H1 (cell line): ENCODE data around the gene SOD2.

Experiments
- CREB1 ChIP-seq: IDR thresholded peaks from 2 replicates; pipeline ENCODE4 v1.6.1; 2012; ENCODE audit warnings: inconsistent platforms
- EP300 ChIP-seq, 2 experiments: IDR thresholded peaks; 1 replicate in 1 of 2; 2 replicates in 1 of 2; pipeline ENCODE4 v1.6.1; 2011 to 2012; ENCODE audit warnings: low read depth in 2 of 2, low read length in 2 of 2, mild to moderate bottlenecking in 2 of 2, borderline replicate concordance in 1 of 2, inconsistent platforms in 1 of 2, moderate library complexity in 1 of 2
- EZH2 ChIP-seq: fragments of 200-600 bp; sonication (generic); IDR thresholded peaks from 2 replicates; pipeline ENCODE4 v1.7.1; 2012; ENCODE audit warnings: low read depth, mild to moderate bottlenecking, moderate library complexity, low read length, inconsistent platforms; ENCODE audit not compliant: severe bottlenecking
- GABPA ChIP-seq: IDR thresholded peaks from 2 replicates; pipeline ENCODE4 v1.6.1; 2011; ENCODE audit warnings: mild to moderate bottlenecking, low read length, moderate library complexity, borderline replicate concordance; ENCODE audit not compliant: insufficient read depth
- POLR2A ChIP-seq, 2 experiments: IDR thresholded peaks; 1 replicate in 1 of 2; 2 replicates in 1 of 2; pipeline ENCODE4 v1.6.1; 2011; ENCODE audit warnings: low read depth in 2 of 2, low read length in 2 of 2, mild to moderate bottlenecking in 2 of 2; ENCODE audit errors: control extremely low read depth in 1 of 2
- POLR2AphosphoS5 ChIP-seq: IDR thresholded peaks from 2 replicates; pipeline ENCODE4 v1.6.1; 2011; ENCODE audit warnings: low read depth, low read length
- RFX5 ChIP-seq: IDR thresholded peaks from 2 replicates; pipeline ENCODE4 v1.6.1; 2011; ENCODE audit warnings: low read depth, low read length, improper control_type of control experiment, borderline replicate concordance
- SIN3A ChIP-seq, 2 experiments: IDR thresholded peaks in 1 of 2; conservative IDR thresholded peaks in 1 of 2; 2 replicates each; pipeline ENCODE4 v1.6.1; 2011 to 2012; ENCODE audit warnings: low read length in 2 of 2, improper control_type of control experiment in 1 of 2, low read depth in 1 of 2, mild to moderate bottlenecking in 1 of 2
- SP1 ChIP-seq: IDR thresholded peaks from 2 replicates; pipeline ENCODE4 v1.6.1; 2011; ENCODE audit warnings: low read depth, low read length
- SP2 ChIP-seq: IDR thresholded peaks from 2 replicates; pipeline ENCODE4 v1.6.1; 2012; ENCODE audit warnings: mild to moderate bottlenecking, low read length, inconsistent platforms
- TAF1 ChIP-seq: IDR thresholded peaks from 2 replicates; pipeline ENCODE4 v1.6.1; 2011; ENCODE audit warnings: mild to moderate bottlenecking, low read depth, low read length
- TF ChIP-seq, protein P1 (sequence below), 3 experiments: IDR thresholded peaks; 1 replicate in 2 of 3; 2 replicates in 1 of 3; pipeline versions ENCODE4 v1.5.1 to v1.6.1; 2011; ENCODE audit warnings: low read length in 3 of 3, mild to moderate bottlenecking in 3 of 3, inconsistent platforms in 2 of 3, low read depth in 1 of 3, moderate library complexity in 1 of 3; ENCODE audit not compliant: insufficient read depth in 1 of 3; ENCODE audit errors: control extremely low read depth in 1 of 3
- TF ChIP-seq, protein P2 (sequence below): IDR thresholded peaks from 2 replicates; pipeline ENCODE4 v1.6.1; 2012; ENCODE audit warnings: inconsistent platforms

DNA sequence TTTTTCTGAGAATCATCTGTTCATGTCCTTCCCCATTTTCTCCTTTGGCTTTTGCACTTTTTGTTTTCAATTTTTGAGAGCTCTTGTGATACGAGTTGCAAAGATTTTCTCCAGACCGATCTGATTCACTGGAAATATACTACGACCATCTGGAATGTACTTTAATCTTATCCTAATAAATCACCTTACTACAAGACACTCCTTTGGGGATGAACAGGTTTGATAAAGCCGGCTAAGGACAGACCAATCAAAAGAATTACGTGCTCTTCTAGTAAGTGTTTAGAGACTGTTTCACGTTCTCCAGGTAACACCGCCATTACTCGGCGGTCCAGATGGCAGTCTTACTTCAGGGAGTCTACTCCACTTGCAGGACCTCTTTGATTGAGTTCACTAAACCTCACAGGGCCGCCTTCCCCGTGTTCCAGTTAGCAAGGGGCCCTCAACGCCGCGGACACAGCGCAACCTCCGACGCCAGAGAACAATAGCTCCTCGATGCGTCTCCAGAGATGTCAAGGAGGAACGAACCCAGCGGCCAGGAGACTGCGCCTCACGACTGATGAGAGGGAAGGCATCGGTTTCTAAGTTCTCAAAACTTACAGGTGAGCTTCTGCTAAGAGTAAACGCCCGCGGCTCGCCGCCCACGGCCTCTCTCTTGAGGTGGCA lies 33.3 kb upstream of the SOD2 start:
- TF ChIP-seq, protein P1, sequence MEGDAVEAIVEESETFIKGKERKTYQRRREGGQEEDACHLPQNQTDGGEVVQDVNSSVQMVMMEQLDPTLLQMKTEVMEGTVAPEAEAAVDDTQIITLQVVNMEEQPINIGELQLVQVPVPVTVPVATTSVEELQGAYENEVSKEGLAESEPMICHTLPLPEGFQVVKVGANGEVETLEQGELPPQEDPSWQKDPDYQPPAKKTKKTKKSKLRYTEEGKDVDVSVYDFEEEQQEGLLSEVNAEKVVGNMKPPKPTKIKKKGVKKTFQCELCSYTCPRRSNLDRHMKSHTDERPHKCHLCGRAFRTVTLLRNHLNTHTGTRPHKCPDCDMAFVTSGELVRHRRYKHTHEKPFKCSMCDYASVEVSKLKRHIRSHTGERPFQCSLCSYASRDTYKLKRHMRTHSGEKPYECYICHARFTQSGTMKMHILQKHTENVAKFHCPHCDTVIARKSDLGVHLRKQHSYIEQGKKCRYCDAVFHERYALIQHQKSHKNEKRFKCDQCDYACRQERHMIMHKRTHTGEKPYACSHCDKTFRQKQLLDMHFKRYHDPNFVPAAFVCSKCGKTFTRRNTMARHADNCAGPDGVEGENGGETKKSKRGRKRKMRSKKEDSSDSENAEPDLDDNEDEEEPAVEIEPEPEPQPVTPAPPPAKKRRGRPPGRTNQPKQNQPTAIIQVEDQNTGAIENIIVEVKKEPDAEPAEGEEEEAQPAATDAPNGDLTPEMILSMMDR (IDR thresholded peaks at IDR 0.05; ENCODE audit: control extremely low read depth in 1 of 3, insufficient read depth in 1 of 3, low read depth in 1 of 3, low read length in 3 of 3), result no peak
- TF ChIP-seq SP2 (no peak), POLR2A (IDR thresholded peaks at IDR 0.05; ENCODE audit: control extremely low read depth in 1 of 2, low read depth in 2 of 2, low read length in 2 of 2) (peak in 1 of 2 experiments; percentile 87; a peak in 1 of 3 replicates), SP1 (no peak), CREB1 (no peak), SIN3A (conservative IDR thresholded peaks at IDR 0.05 in 1 of 2, IDR thresholded peaks at IDR 0.05 in 1 of 2; ENCODE audit: low read depth in 1 of 2, low read length in 2 of 2) (no peak), EZH2 (no peak), EP300 (IDR thresholded peaks at IDR 0.05; ENCODE audit: borderline replicate concordance in 1 of 2, low read depth in 2 of 2, low read length in 2 of 2) (no peak), GABPA (no peak), TAF1 (no peak), RFX5 (no peak), POLR2AphosphoS5 (no peak)
- TF ChIP-seq, protein P2, sequence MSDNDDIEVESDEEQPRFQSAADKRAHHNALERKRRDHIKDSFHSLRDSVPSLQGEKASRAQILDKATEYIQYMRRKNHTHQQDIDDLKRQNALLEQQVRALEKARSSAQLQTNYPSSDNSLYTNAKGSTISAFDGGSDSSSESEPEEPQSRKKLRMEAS, result no peak
